ENCODE measurements around the gene TM9SF3. TPM values are rescaled to one million over a fixed set of nuclear protein-coding genes. Genes with fewer than 3 reads are reported as not detected.

The TM9SF3 gene
- total and polyA plus RNA-seq, 10 of the 15 experiments (the other 5 are each of a cell fraction or from before 2014, with no cell fraction given): 17.1 to 85.4 (median 44.9) TPM

GRCh38 chr10:96513698-96514561, 72.9 kb downstream of the TM9SF3 start, which contains the start of gene TLL2 (continued):
- TF ChIP-seq REST (IDR thresholded peaks at IDR 0.05; ENCODE audit: low read depth, low read length) (no peak), ASH2L (IDR thresholded peaks at IDR 0.05; ENCODE audit: borderline replicate concordance, low read depth) (no peak), IRF5 (IDR thresholded peaks at IDR 0.05; ENCODE audit: borderline replicate concordance) (no peak), ZBTB11 (CRISPR knock-in tag; IDR thresholded peaks at IDR 0.05) (no peak)

All from GM12878 (cell line).